NCI-H526 (cell line): ENCODE data around the gene LAMA2.
A peak's percentile ranks its signal among the peaks of the same experiment; 100 is the strongest.

Source experiments
- DNase-seq, 2 experiments: peaks; one replicate each; lab custom pipeline; 2025; lab: John Stamatoyannopoulos, UW

LAMA2 gene

GRCh38 chr6:129184324-129184723 is 301.4 kb downstream of the LAMA2 start:
- DNase-seq = no peak

- DNase-seq = no peak
Observed at GRCh38 chr6:129184808-129185366, 301.9 kb downstream of the LAMA2 start.

GRCh38 chr6:129186988-129187387 is 304.1 kb downstream of the LAMA2 start:
- DNase-seq = no peak

DNA sequence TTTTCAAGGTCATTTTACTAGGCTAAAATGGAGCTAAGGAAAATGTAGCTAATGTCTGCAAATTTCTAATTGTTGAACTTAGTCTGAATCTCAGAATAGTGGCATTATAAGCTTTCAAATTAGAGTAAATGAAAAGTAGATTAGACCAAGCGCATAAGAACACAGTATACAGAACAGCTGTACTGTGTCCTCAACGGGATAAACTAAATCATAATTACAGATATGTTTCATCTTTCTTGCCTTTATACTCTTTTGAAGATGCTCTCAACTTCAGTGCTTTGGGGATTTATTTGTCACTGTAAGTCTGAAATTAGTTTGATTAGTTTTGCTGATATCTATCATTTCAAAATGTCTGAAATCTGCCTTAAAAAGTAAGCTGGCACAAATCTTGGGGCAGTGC is 305.4 kb downstream of the LAMA2 start:
- no peak for DNase-seq

GRCh38 chr6:129188795-129189194 is 305.9 kb downstream of the LAMA2 start:
- no peak for DNase-seq

- DNase-seq = no peak
Observed at GRCh38 chr6:129189266-129189665, 306.3 kb downstream of the LAMA2 start.

- no peak for DNase-seq
Observed at GRCh38 chr6:129191235-129191634, 308.3 kb downstream of the LAMA2 start.

DNA sequence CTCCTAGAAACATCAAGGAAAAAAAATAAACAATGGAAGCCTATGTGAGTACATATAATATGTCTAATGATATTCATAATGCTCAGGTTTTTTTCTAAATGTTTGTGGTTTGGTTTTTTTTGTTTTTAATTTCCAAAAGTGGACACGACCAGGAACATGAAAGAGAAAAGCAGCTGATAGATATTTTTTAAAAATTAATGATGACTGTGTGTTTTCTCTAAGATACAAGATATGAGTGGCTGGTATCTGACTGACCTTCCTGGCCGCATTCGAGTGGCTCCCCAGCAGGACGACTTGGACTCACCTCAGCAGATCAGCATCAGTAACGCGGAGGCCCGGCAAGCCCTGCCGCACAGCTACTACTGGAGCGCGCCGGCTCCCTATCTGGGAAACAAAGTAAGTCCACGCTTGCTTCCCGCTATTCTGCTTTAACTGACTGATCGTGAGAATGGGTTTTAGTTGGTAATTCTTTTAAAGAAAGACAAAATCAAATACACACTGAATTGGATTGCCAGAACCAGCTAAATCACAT is 309.6 kb downstream of the LAMA2 start:
- DNase-seq = no peak

DNA sequence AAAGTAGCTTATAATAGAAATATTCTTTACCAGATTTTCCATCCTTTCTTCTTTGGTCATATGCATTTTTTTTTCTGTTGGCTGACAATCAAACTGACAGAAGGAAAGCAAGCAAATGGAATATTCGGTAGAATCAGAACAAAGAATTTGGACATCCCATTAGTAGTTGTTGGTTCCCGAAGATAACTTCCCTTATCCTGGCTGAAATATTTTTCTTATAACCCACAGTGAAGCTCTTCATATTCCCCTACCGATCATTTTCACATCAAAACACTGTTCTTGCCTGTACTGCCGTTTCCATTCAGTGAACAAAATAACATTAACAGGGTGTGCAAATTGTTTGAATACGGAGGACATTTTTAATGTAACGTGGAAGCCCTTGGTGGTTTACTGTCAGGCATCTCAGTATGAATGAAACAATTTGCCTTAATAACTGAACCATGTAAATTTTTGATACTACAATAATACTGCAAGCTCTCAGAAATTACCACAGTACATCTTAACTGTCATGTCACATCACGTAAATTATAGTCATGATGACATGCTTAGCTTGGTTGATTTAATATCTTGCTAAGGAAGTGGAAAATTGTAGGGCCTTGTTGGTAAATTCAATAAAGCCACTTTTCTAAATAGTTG is 311.5 kb downstream of the LAMA2 start:
- no peak for DNase-seq

DNA sequence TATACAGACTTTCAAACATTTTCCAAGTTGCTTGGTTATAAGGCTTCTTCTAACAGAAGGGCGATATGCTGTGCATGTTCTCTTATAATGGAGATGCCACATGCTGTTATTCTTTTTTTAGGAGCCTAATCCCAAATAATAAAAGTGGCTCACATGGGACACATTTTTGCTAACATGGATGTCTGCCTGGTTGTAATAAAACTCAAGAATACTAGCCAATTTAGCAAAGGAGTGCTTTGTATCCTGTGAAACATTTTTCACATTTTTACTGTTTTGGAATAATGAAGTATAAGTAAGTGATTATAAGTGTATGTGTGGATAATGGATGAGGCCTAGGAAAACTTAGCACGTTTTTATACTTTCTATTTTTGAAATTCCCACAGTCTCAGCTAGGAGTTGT is 312.2 kb downstream of the LAMA2 start:
- no peak for DNase-seq

GRCh38 chr6:129195643-129196042 is 312.7 kb downstream of the LAMA2 start:
- no peak for DNase-seq

GRCh38 chr6:129197154-129197553 is 314.2 kb downstream of the LAMA2 start:
- no peak for DNase-seq

DNA sequence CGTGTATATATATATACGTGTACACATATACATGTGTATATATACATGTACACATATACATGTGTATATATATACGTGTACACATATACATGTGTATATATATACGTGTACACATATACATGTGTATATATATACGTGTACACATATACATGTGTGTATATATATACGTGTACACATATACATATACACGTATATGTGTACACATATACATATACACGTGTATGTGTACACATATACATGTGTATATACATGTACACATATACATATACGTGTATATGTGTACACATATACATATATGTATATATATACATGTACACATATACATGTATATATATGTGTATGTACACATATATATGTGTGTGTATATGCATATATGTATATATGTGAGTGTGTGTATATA is 317.2 kb downstream of the LAMA2 start:
- no peak for DNase-seq

DNA sequence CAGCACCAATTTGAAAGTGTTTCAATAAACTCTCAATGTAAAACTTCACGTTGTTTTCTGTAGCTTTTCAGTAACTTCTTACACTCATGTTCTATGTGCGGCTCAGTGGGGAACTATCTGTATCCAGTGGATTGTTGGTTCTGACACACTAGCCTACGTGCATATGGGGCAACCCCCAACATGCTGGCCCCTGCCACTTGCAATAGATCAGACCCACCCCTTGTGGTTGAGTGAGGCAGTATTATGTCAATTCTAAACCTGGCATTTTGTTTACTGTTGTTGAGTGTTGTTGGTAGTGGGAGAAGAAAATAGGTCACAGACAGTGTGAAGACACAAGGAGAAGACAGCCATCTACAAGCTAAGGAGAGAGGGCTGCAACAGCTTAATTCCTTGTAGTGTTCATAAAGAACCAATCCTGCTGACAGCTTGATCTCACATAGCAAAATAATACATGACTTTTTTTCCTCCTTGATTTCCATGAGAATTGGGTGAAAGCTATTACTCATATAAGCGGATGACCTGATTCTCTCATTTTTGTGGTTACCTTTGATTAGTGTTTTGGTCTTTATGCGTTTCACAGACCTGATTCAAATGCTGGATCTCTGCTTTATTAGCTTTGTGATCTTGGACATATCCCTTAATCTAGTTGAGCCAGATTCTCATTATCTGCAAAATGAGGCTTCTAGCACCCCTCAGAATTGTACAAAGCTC is 320.4 kb downstream of the LAMA2 start:
- no peak for DNase-seq

DNA sequence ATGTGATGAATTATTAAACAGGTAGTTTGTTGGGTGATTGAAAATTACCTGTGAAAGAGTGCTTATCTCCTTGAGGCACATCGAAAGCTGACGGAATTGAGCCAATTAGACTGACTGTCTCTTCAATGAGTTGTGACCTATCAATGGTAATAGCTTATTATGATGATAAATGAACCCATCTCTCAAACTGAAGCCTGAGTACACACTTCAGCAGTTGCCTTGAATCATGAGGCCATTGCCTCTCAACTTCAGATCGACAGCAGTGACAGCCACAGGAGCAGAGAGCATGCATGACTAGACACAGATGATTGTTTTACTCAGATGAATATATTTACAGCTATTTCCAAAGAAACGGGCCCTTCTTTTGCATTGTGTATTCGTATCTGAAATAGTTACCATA is 323.9 kb downstream of the LAMA2 start:
- peak in 1 of 2 experiments; percentile 32 for DNase-seq

DNA sequence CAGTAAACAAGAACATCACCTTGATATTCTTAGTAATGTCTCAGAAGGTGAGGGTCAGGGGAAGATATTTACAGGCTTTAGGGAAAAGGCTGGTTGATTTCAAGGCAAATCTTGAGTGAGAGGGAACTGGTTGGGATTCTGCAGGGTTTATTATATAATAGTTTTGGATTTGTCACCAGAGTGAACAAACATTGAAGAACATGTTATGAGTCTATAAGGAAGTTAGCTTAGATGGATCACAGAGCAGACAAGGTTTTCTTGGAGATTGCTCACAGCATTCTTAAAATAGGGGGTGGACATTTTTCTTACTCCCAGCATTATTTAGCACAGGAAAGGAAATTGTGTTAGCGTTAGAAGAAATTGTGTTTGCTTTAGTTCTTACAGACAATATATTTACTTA is 324.9 kb downstream of the LAMA2 start:
- DNase-seq = no peak

DNA sequence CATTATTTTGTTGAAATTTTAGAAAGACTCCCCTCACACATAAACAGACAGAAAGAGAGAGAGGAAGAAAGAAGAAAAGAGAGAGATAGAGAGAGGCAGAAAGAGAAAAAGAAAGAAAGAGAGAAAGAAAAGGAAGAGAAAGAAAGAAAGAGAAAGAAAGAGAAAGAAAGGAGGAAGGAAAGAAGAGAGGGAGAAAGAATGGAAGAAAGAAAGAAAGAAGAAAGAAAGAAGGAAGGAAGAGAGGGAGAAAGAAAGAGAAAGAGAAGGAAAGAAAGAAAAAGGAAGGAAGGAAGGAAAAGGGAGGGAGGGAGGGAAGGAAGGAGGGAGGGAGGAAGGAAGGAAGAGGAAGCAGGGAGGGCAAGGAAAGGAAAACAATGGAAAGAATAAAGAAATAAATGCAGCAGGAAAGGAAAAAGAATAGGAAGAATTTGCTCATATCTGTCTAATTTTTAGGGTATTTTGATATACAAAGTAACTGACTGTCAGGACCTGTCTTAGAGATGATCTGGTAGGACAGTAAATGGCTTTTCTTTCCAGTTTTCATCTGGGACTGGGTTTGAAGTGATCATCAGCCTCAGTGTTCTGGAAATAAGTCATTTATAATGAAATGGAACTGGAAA is 325.6 kb downstream of the LAMA2 start:
- no peak for DNase-seq

GRCh38 chr6:129209355-129209754 is 326.4 kb downstream of the LAMA2 start:
- DNase-seq = no peak

- DNase-seq = no peak
Observed at GRCh38 chr6:129210684-129211083, 327.7 kb downstream of the LAMA2 start.

DNA sequence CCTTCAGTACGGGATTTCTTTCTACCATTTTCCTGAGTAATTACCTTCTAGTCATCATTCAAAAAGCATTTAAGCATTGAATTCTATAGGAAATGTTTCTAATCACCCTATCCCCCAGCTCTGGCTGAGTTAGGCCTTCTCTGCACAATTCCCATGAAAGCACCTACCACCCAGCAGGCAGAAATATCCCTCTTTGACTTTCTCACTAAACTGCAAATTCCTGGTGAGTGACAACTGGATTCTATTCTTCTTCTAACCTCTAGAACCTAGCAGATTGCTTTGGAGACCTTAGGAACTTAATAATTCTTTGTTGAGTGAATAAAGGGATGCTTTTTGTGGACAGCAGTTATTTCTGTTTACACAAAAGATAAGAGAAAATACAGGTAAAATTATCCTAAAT is 328.7 kb downstream of the LAMA2 start:
- no peak for DNase-seq

GRCh38 chr6:129212081-129212480 is 329.1 kb downstream of the LAMA2 start:
- DNase-seq = no peak

DNA sequence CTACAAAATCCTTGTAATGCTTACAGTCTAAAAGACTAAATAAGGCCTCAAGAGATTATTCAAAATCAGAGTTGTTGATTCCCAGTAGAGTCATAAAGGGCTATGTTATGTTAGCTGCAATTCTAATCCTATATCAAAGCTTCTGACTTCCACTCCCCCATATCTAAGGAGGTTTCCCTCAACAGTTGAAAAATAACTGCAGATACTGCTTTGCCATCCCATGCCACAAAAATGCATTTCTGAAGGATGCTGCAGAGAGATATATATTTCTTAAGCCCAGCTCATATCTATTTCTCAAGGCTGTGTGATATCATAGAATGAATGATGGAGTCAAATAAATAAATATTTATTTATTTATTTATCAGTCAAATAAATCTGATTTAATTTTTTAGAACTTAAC is 332.3 kb downstream of the LAMA2 start:
- no peak for DNase-seq
